GM15510 (cell line): ENCODE data around the gene CD3G.

ENCODE experiments used
- POLR2A ChIP-seq: IDR thresholded peaks from 3 replicates; pipeline ENCODE4 v1.6.1; 2011; ENCODE audit warnings: borderline replicate concordance; ENCODE audit not compliant: insufficient read length; ENCODE audit errors: extremely low read depth

The CD3G gene

DNA sequence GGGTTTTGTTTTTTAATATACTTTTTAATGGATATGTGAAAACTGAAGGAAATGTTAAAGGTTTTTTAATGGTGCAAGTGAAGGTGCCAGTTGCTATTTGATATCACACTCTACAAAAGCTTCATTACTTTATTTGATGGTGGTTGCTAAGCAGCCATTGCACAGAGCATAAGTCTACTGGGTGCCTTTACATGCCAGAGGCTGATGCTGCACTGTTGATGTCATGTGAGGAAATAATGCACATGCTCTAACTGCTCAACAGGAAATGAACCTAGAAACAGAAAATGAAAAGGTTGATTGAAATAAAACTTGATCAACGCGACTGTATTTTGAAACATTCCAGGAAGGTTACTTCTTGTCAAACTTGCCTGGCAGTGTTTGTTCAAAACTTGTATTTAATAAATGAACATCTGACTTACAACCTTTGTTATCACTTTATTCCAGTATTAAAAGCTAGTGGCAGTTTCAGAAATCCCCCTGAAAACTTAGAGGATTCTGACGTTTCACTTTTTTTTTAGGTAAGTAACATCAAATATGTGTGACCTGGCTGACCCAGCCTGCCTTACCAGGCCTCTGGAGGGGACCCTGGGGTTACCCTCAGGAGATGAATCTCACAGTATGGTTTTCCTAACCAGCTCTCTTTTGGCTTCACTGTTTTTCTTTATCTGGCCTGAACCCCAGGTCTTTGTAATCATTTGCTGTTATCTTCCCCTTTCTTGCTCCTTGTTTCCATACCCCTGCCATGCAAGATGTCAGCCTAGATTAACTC, 54.8 kb downstream of the CD3G start:
- no peak for TF ChIP-seq POLR2A

DNA sequence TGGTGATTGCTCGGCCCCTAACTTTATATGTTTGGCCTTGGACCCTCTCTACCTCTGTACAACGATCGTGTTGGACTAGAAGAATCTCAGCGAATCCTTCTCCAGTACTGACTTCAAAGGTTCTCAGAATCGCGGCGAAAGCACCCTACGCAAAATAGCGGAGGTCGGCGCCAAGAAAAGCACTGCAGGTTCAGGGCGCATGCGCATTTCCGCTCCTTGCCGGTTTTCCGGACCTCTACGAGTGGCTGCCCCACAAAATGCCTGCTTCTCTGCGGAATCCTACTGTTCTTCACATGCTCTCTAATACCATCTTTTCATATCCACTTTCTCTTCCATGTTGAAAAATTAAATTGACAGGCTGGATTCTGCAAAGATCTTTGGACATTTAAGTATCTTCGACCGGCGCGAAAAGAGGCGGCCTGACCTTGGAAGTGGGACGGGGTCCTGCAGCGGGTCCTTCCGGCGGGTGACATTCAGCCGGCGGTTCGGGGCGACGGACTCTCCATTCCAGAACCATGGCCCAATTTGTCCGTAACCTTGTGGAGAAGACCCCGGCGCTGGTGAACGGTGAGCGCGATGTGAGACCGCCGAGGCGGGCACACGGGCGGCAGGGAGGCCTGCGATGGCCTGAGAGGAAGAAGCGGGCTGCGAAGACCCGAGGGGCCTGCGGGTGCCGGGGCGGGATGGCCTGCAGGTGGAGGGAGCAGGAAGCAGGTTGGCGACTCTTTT, 57.2 kb downstream of the CD3G start, which contains the start of gene ATP5MG:
Gene ATP5MG, plus strand, starts transcription at position 456 of the 729 bp plus-strand sequence. Its CDS starts 60 bp downstream, at position 516.
- peak; percentile 79 for TF ChIP-seq POLR2A

DNA sequence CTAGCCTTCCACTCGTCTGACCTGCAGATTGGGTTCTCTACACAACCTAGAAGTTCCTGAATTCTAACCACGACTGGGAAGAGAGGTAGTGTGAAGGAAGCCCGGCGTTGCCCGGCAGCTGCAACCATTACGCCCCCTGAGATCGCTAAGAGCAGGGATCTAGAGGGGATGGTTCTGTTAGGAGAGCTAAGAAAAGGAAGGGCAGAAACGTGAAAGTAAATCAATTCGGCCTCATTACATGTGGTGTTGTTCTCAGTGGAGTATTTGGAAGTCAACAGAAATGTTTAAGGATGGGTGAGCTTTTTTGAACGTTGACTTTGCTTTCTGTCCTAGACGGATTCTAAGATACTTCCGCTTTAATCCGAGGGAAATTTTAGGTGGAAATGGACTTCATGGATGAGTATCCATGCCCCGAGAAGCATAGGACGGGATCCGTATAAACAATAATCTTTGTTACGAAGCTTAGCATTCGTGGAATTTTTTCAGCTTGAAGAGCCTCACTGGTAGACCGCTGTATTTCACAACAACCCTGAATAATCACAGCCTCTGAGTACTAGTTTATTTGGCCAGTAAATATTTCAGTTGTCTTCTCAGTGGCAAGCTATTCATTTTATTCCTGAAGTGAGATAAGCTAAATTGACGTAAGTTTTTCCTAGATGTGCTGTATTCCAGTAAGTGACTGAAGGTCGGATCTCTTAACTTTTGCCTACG, 57.9 kb downstream of the CD3G start:
- TF ChIP-seq POLR2A = no peak
